ENCODE measurements around the gene PCBP1.
"Not testable (repeated sequence)": the region's sequence is repeated elsewhere in the genome, so short reads cannot be mapped to it uniquely, and the experiment has no call there.

PCBP1 gene

DNA sequence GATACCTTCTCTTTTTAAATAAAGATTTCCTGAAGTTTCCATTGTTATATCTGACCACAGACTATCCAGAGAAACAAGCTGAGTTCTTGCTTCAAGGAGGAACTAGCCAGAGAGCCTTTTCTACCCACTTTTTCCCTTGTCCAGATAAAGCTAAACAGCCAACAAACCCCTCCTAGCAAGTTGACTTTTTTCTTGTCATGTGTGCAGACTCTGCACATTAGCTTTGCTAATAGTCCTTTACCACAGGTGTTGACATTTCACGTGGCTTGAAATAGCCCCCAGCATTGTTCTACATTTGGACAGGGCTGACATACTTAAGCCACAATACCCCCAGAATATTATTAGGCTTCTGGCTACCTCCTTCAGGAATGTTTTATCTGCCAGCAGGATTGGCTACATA lies 40.7 kb downstream of the PCBP1 start:
- DNase-seq: peak; percentile 36

DNA sequence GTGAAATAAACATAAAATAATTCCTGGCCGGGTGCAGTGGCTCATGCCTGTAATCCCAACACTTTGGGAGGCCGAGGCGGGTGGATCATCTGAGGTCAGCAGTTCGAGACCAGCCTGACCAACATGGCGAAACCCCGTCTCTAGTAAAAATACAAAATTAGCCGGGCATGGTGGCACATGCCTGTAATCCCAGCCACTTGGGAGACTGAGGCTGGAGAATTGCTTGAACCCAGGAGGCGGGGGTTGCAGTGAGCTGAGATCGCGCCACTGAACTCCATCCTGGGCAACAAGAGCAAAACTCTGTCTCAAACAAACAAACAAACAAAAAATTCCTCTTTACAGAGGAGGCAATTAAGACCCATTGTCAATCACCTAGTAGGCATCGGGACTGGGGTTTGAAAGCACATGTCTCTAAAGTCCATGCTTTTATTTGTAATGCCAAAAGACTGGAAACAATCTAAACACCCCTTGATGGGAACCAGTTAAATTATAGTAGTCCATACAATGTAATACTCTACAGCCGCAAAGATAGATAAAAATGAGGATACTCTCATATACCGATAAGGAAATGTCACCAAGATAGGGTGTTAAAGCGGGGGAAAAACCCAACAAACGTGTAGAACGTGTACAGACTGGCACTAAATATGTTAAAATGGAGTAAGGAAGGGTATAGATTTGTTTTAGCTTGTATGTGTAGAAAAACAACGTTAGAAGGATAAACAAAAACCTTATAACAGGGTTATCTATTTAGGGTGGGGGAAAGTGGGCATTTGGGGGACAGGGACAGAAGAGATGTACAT lies 44.3 kb downstream of the PCBP1 start:
- DNase-seq: peak; percentile 67

DNA sequence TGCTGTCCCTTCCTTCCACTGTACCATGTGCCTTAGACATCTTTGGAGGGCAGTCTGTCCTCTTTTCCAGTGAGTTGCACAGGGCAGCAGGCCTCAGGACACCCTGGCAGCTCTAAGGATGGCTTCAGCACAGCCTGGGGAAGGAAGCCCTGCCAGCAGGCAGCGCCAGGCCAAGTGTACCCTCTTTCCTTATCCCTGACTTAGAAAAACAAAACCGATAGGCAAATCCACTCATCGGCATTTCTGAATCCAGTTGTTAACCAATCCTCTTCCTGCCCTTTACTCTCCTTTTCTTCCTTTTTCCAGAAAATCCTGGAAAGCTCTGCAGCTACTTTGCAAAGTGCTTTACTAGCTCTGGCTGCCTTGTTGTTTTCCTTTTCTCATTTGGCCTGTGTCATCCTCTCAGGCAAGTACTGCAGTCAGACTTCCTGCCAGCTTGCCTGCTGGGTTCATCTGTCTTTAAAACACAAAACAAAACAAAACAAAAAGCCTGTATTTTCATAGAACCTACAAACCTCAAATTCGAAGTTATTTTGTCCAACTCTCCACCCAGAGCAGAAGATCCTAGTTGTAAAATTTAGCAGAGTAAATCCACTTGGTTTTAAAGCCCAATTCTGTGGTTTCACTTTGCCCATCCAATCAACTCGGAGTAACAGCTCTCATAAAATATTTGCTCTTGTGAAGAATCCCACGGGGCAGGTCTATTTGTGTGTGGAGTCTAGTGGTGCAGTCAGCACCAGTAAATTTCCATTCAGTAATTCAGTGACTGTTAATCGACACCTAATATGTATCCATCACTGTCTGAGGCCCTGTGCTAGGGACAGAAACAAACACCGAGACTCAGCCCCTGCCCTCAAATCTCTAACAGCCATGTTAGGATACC lies 45.2 kb downstream of the PCBP1 start:
- DNase-seq: peak; percentile 69

DNA sequence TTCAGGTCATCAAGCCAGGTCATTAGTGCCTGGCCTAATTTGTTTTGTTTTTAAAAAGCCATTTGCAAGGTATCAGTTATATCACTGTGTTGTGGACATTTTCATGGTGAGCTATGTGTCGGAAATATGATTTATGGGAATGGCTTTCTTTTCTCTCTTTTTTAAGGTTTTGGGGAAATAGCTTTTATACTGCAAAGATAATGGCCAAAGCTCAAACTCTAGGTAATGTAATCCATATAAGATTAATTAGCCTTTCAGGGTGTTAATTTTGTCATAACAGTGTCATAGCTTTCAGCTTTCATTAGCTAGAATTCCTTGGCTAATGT lies 45.8 kb downstream of the PCBP1 start:
- DNase-seq: no peak

DNA sequence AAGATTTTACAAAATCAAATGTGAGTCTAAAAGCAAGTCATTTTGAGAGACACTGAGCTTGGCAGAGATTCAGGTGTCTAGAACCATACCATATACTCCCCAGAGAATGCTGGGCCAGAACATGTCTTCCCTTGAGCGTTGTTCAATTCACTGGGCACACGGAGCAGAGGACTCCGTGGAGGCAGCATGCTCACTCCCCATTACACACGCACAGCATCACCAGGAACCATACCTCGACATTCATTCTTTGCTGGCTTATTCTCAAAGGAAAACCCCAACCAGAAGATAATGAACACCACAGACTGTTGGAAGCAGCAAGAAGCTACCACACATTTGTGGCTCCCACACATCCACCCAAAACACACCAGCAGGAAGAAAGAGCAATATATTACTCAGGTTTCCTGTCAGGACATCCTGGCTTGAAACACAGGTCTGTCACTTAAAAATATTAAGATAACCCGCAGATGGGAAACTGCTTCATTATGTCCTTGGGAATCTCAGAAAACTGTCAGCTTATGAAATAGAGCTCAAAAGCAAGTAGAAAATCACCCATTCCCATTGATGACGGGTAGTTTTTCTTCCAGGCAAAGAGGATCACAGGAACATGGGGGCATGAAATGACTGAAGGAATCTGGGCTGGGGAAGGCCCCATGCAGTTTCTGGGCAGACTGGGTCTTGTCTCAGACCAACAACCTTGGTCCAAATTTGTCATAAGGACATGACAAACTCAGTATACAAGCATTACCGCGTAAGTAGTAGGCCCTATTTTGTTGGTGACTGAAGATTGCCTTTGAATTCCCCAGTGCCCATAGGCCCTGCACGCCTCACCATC lies 46.4 kb downstream of the PCBP1 start:
- peak; percentile 39 for DNase-seq

DNA sequence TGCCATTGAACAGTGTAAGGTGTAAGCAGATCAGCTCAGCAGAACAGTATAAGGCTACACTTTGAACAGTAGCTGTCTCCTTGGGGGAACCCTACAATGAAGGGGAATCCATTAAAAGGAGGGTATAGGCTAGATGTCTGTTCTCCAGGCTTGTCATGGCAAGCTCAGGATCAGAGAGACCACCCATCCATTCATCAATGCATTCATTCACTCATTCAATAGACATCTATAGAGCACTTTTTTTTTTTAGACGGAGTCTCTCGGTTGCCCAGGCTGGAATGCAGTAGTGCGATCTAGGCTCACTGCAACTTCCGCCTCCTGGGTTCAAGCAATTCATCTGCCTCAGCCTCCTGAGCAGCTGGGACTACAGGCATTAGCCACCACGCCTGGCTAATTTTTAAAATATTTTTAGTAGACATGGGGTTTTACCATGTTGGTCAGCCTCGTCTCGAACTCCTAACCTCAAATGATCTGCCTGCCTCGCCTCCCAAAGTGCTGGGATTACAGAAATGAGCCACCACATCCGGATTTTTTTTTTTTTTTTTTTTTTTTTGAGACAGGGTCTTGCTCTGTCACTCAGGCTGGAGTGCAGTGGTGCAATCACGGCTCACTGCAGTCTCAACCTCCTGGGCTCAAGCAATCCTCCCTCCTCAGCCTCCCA lies 47.2 kb downstream of the PCBP1 start:
- not testable (repeated sequence) for DNase-seq
